Testis (tissue), 2 donors: ENCODE results near the gene TTC32.

Experiments
- CTCF ChIP-seq, 3 experiments: fragments of 450-650 bp in 2 of 3; fragments of 200-600 bp in 1 of 3; sonication (generic) in 1 of 3; IDR thresholded peaks; one replicate each; pipeline ENCODE4 v1.5.1; 2016 to 2019; ENCODE audit warnings: antibody characterized with exemption in 3 of 3, mild to moderate bottlenecking in 2 of 3, moderate library complexity in 1 of 3
- POLR2A ChIP-seq: fragments of 450-650 bp; IDR thresholded peaks from one replicate; pipeline ENCODE4 v1.6.1; 2017; ENCODE audit warnings: antibody characterized with exemption, mild to moderate bottlenecking, moderate library complexity

- TF ChIP-seq CTCF (IDR thresholded peaks at IDR 0.05) (no peak), POLR2A (no peak)
Measured at GRCh38 chr2:19932928-19933327, 31.1 kb upstream of the TTC32 start.
